HEK293T (cell line): ENCODE measurements around the gene ARMH3.

Source experiments
- BHLHE40 ChIP-seq: fragments of 450-650 bp; IDR thresholded peaks from 2 replicates; pipeline ENCODE4 v1.6.1; 2016; ENCODE audit warnings: mild to moderate bottlenecking, moderate library complexity, borderline replicate concordance
- ELF4 ChIP-seq: fragments of 450-650 bp; IDR thresholded peaks from 2 replicates; pipeline ENCODE4 v1.6.1; 2017; ENCODE audit warnings: antibody characterized with exemption
- FOXA1 ChIP-seq: fragments of 450-650 bp; IDR thresholded peaks from 2 replicates; pipeline ENCODE4 v1.6.1; 2016; ENCODE audit warnings: mild to moderate bottlenecking
- LEF1 ChIP-seq: fragments of 450-650 bp; IDR thresholded peaks from 2 replicates; pipeline ENCODE4 v1.6.1; 2017; ENCODE audit warnings: mild to moderate bottlenecking, borderline replicate concordance
- NFRKB ChIP-seq: fragments of 450-650 bp; IDR thresholded peaks from 2 replicates; pipeline ENCODE4 v1.6.1; 2016; ENCODE audit warnings: mild to moderate bottlenecking, moderate library complexity
- SP1 ChIP-seq: fragments of 450-650 bp; IDR thresholded peaks from 2 replicates; pipeline ENCODE4 v1.6.1; 2017
- SUZ12 ChIP-seq: fragments of 450-650 bp; IDR thresholded peaks from 2 replicates; pipeline ENCODE4 v1.6.1; 2016; ENCODE audit warnings: mild to moderate bottlenecking
- TARDBP ChIP-seq: fragments of 450-650 bp; IDR thresholded peaks from 2 replicates; pipeline ENCODE4 v1.6.1; 2016
- ZNF384 ChIP-seq: fragments of 450-650 bp; IDR thresholded peaks from 2 replicates; pipeline ENCODE4 v1.6.1; 2016

GRCh38 chr10:101906586-101907183, 149.3 kb downstream of the ARMH3 start:
- TF ChIP-seq SP1 (no peak), ZNF384 (no peak), ELF4 (no peak), SUZ12 (no peak), TARDBP (no peak), NFRKB (no peak), FOXA1 (no peak), BHLHE40 (no peak), LEF1 (no peak)
